ENCODE data around the gene APOL1.

APOL1 gene

GRCh38 chr22:36291831-36292740 is 39.2 kb downstream of the APOL1 start:
- no peak for TF ChIP-seq CTCF (conservative IDR thresholded peaks at IDR 0.05; ENCODE audit: control insufficient read depth, insufficient read depth, low read depth, low read length)
- H3K4me3 ChIP-seq (ENCODE audit: control insufficient read depth, low read depth, low read length): no peak overlapping the region
- no peak for DNase-seq (ENCODE audit: low read depth)

GRCh38 chr22:36292823-36293530 is 40.0 kb downstream of the APOL1 start:
- no peak for DNase-seq (ENCODE audit: low read depth)
- no peak overlapping the region for H3K4me3 ChIP-seq (ENCODE audit: control insufficient read depth, low read depth, low read length)
- no peak for TF ChIP-seq CTCF (conservative IDR thresholded peaks at IDR 0.05; ENCODE audit: control insufficient read depth, insufficient read depth, low read depth, low read length)

GRCh38 chr22:36293606-36294292 is 40.8 kb downstream of the APOL1 start:
- no peak overlapping the region for H3K4me3 ChIP-seq (ENCODE audit: control insufficient read depth, low read depth, low read length)
- DNase-seq (ENCODE audit: low read depth): no peak
- no peak for TF ChIP-seq CTCF (conservative IDR thresholded peaks at IDR 0.05; ENCODE audit: control insufficient read depth, insufficient read depth, low read depth, low read length)

DNA sequence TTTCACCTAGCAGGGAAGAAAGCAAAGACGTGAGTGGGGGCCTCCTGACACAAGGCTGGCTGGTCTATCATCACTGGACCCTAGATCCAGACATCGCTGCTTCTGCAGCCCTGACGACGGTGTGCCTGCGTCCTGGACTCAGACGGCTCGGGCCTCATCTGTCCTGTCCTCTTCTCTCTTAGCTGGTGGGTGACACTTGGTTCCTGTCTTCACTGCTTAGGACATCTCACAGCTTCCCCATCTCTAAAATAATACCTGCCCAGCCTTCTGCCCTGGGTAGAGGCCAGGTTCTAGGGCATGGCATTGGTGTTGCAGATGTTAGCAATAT is 41.3 kb downstream of the APOL1 start:
- TF ChIP-seq CTCF (conservative IDR thresholded peaks at IDR 0.05; ENCODE audit: control insufficient read depth, insufficient read depth, low read depth, low read length): no peak
- no peak for DNase-seq (ENCODE audit: low read depth)
- H3K4me3 ChIP-seq (ENCODE audit: control insufficient read depth, low read depth, low read length): no peak overlapping the region

DNA sequence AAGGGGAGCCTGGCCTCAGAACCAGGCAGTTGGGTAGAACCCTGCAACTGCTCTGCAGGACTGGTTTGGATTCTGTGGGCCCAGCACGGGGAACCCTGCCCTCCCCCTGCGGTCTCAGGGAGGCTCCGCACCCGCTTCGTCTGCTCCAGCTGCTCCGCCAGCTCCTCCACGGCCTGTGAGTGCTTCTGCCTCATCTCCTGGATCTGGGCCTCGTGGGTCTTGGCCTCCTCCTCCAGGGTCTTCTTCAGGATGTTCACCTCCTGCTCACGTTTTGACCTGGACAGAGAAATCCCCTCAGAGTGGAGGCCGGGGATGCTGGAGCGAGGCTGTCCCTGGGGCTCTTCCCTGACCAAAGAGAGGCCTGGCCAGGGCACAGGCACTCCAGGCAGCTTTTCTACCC is 41.9 kb downstream of the APOL1 start:
- DNase-seq (ENCODE audit: low read depth): no peak
- no peak overlapping the region for H3K4me3 ChIP-seq (ENCODE audit: control insufficient read depth, low read depth, low read length)

More for the DNA sequence above, 41.9 kb downstream of the APOL1 start:
- TF ChIP-seq CTCF (conservative IDR thresholded peaks at IDR 0.05; ENCODE audit: control insufficient read depth, insufficient read depth, low read depth, low read length): no peak
